Right atrium auricular region (tissue), 2 donors: ENCODE results near the gene KCTD5. TPM values are rescaled to one million over a fixed set of nuclear protein-coding genes. Genes with fewer than 3 reads are reported as not detected.
A peak's percentile ranks its signal among the peaks of the same experiment; 100 is the strongest.

Experiments
- DNase-seq: peaks from one replicate; pipeline ENCODE4 v3.0.0-alpha.2; 2019; ENCODE audit warnings: low spot score
- H3K27ac ChIP-seq, 2 donors: fragments of 200-600 bp; sonication (generic); 1 replicate in 1 of 2; 2 replicates in 1 of 2; pipeline ENCODE4 v1.5.1; 2016 to 2019
- H3K27me3 ChIP-seq, 2 donors: fragments of 200-600 bp; sonication (generic); one replicate each; pipeline versions ENCODE4 v1.5.1 to v1.6.0; 2017 to 2019
- H3K36me3 ChIP-seq: fragments of 200-600 bp; sonication (generic); one replicate; pipeline ENCODE4 v1.5.1; 2016
- H3K4me1 ChIP-seq, 2 donors: fragments of 200-600 bp; sonication (generic); one replicate each; pipeline versions ENCODE4 v1.5.1 to v1.6.0; 2017 to 2019
- H3K4me3 ChIP-seq, 2 donors: fragments of 200-600 bp; sonication (generic); 1 replicate in 1 of 2; 2 replicates in 1 of 2; pipeline ENCODE4 v1.5.1; 2017 to 2019; ENCODE audit warnings: mild to moderate bottlenecking in 1 of 2, moderate library complexity in 1 of 2
- H3K9me3 ChIP-seq, 2 donors: fragments of 200-600 bp; sonication (generic); one replicate each; pipeline ENCODE4 v1.5.1; 2019
- total RNA-seq, 2 donors: library from RNA; depleted of rRNA; stranded (reverse); fragments of >200 nt; gene quantifications; one replicate each; pipeline ENCODE4 v1.1.0, GENCODE V29; 2016
- TF ChIP-seq, protein P1 (sequence below), 2 donors: fragments of 200-600 bp; sonication (generic); IDR thresholded peaks; one replicate each; pipeline ENCODE4 v1.5.1; 2019; ENCODE audit warnings: antibody characterized with exemption in 2 of 2

KCTD5 gene
- total RNA-seq, 2 donors from 2014 or later: 12.5 to 15.6 TPM

DNA sequence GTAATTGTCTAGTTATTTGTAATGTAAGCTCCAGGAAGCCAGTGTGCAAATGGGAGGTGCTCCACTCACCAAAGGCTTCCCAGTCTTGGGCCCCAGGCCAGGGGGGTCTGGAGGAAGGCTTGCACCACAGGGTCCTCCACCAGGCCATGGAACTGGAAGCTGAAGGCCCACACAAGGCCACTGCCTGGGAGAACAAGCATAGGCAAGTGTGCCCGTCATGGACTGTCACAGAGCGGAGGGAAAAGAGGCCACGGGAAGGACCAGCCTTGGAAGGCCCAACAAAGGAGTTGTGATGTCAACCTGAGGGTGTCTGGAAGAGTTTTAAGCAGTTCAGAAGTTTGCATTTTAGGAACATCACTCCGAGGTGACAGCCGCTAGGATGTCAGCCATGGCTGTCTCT is 67.2 kb downstream of the KCTD5 start:
- H3K9me3 ChIP-seq: no peaks in the 10 kb centered on the region
- no peak overlapping the region for H3K27ac ChIP-seq
- no peaks in the 10 kb centered on the region for H3K36me3 ChIP-seq
- H3K4me3 ChIP-seq: no peak overlapping the region
- TF ChIP-seq, protein P1, sequence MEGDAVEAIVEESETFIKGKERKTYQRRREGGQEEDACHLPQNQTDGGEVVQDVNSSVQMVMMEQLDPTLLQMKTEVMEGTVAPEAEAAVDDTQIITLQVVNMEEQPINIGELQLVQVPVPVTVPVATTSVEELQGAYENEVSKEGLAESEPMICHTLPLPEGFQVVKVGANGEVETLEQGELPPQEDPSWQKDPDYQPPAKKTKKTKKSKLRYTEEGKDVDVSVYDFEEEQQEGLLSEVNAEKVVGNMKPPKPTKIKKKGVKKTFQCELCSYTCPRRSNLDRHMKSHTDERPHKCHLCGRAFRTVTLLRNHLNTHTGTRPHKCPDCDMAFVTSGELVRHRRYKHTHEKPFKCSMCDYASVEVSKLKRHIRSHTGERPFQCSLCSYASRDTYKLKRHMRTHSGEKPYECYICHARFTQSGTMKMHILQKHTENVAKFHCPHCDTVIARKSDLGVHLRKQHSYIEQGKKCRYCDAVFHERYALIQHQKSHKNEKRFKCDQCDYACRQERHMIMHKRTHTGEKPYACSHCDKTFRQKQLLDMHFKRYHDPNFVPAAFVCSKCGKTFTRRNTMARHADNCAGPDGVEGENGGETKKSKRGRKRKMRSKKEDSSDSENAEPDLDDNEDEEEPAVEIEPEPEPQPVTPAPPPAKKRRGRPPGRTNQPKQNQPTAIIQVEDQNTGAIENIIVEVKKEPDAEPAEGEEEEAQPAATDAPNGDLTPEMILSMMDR (IDR thresholded peaks at IDR 0.05): no peak
- peaks cover 0 to 15% of the 10 kb centered on the region in 2 donors for H3K4me1 ChIP-seq
- DNase-seq: no peak
- H3K27me3 ChIP-seq: no peaks in the 10 kb centered on the region

DNA sequence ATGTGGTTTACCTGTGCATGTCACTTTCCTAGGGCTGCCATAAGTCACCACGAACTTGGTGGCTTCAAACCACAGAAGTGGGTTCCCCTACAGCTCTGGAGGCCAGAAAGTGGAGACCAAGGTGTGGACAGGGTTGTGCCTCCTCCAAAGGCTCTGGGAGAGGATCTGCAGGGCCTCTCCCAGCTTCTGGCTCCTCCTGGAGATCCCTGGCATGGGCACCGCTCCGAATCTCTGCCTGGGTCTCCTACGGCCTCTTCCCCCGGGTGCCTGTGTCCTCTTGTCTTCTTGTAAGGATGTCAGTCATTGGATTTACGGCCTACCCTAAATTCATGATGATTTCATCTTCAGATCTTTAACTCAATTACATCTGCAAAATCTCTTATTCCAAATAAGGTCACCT is 67.6 kb downstream of the KCTD5 start:
- Histone ChIP-seq H3K4me1 (peaks cover 0 to 20% of the 10 kb centered on the region in 2 donors), H3K4me3 (no peak overlapping the region), H3K36me3 (no peaks in the 10 kb centered on the region), H3K27me3 (no peaks in the 10 kb centered on the region), H3K27ac (no peak overlapping the region), H3K9me3 (no peaks in the 10 kb centered on the region)
- DNase-seq: no peak
- TF ChIP-seq, protein P1 (IDR thresholded peaks at IDR 0.05): no peak

DNA sequence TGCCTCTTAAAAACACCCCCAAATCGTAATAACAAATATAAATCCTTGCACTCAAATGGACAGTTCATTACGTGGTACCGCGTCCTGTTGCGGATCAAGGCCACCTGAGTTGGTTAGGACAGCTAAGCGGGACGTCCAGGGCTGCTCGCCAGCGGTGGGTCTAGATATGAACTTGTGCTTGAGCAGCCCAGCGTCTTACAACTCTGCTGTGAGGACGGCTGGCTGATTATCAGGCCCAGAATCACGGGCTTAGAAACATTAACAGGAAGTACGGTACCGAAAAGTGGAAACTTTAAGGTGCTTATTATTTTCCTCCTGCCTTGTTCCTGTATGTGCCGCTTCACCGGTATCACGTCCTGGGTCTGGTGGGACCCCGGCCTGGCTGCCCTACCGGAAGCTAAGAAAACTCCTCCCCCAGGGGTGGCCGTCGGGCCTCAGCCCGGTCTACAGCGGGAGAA is 69.3 kb downstream of the KCTD5 start:
- Histone ChIP-seq H3K36me3 (no peaks in the 10 kb centered on the region), H3K9me3 (no peaks in the 10 kb centered on the region), H3K27me3 (no peaks in the 10 kb centered on the region), H3K27ac (peak overlapping the region; percentile 96 to 100), H3K4me1 (peaks cover 0 to 37% of the 10 kb centered on the region in 2 donors), H3K4me3 (peak overlapping the region; percentile 75 to 98)
- TF ChIP-seq, protein P1 (IDR thresholded peaks at IDR 0.05): no peak
- no peak for DNase-seq

DNA sequence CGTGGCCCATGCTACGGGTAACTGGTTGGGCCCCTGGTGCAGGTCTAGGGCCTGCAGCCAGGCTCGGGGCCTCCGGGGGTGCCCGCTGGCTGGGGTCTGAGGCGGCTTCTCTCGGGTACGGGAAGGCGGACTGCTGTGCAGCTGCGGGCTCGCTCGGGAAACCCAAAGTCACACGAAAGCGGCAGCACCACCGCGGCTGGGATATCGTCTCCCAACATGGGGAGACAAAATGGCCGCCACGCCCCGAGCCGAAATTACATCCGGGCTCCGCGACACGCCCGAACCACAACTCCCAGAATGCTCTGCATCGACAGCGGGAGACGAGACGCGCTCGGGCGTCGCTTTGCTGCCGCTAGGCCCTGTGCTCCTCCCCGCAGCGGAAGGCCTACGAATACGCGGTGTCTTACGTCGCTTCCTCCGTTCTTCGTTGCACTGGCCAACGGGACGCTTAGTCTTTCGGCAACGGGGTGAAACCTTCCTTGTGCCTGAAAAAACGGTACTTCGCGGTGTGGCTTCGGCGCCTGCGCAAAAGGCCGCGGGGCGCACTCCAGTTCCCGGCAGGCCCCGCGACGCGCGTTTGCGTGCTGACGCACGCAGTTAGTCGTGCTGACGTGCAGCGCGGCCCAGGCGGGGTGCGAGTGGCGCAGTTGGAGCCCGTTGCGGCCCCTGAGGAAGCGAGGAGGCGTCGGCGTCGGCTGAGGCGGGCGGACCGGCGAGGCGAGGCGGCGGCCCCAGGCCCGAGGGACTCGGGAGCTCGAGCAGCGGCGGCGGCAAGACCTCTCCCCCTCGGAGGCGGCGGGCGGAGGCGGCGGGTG is 69.9 kb downstream of the KCTD5 start, which contains the start of gene SRRM2:
Gene SRRM2, plus strand, starts transcription at position 604 of the 815 bp plus-strand sequence. CDS start 3,727 bp downstream, outside the sequence.
- TF ChIP-seq, protein P1 (IDR thresholded peaks at IDR 0.05): no peak
- no peaks in the 10 kb centered on the region for H3K27me3 ChIP-seq
- H3K4me3 ChIP-seq: peak within 1 kb of the TSS; percentile 75 to 98
- peaks cover 5% of the 10 kb centered on the region for H3K36me3 ChIP-seq
- H3K27ac ChIP-seq: peak within 1 kb of the TSS; percentile 96 to 100
- peak; percentile 96 for DNase-seq
- H3K9me3 ChIP-seq: no peaks in the 10 kb centered on the region
- H3K4me1 ChIP-seq: peaks cover 0 to 43% of the 10 kb centered on the region in 2 donors

DNA sequence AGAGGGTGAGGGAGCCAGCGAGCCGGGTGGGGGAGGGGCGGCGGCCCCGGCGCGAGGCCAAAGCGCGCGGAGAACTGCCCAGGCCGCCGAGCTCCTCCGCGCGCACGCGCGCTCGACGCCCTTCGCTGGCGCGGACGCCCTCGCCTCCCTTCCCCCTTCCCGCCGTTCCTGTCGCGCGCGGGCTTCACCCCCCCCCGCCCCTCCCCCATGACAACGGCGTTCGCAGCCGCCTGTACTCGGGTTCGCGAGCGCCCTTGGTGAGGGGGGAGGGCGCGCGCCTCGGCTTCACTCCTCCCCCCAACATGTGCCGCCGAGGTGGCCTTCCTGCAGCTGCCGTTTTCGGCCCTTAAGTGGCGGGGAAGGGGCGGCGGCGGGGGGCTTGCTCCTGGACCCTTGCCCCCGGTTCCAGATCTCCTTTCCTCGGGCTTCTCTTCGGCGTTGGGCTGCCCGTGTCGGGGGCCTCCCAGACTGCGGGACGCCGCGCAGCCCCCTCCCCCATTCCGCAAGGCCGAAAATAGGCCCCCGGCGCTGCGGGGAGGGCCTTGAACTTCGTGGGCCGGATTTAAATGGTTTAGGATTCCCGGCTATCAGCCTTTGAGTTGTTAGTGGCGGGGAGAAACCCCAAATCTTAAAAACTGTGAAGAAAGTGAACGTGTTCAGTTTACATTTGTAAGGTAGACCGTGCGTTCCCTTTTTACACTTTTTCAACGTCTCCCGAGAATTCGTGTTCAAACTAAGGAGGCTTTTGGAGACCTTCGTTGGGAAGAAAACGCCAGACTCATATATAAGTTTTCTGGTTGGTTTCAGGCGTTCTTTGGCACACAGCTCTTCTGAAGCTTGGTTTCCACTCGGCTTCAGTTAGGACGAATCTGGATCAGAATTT is 70.8 kb downstream of the KCTD5 start:
- H3K9me3 ChIP-seq: no peaks in the 10 kb centered on the region
- H3K36me3 ChIP-seq: peaks cover 14% of the 10 kb centered on the region
- H3K4me3 ChIP-seq: peak overlapping the region; percentile 75 to 98
- peaks cover 0 to 48% of the 10 kb centered on the region in 2 donors for H3K4me1 ChIP-seq
- H3K27me3 ChIP-seq: no peaks in the 10 kb centered on the region
- H3K27ac ChIP-seq: peak overlapping the region; percentile 96 to 100
- peak; percentile 78 for DNase-seq
- TF ChIP-seq, protein P1 (IDR thresholded peaks at IDR 0.05): no peak
